T-helper 9 cell (primary cell): ENCODE results near the gene MPP7.

ENCODE experiments used
- DNase-seq: peaks from one replicate; pipeline ENCODE4 v3.0.0-alpha.2; 2020

MPP7 gene

DNA sequence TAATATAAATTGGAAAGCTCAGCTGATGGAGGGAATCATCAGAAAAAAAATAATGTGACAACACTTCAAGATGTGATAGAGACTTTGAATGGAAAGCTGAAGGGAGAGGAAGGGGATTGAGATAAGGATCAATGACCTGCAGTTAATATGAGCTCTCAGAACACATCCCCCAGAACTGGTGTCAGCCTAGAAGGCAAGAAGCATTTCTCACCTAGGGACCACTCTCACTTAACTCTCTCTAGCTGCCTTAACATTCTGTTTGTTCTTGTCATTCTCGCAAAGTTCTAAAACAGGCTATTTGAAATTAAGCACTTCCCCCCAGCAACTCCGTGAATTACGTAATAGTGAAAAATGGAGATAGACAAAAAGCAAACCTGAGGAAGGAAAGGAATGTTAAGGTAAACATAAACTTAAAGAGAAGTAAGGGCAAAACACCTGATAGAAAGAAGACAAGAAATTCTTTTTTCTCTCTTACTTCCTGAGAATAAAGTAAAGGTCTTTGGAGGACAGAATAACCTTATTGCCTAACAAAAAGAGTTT, 1.2 kb upstream of the MPP7 start:
- no peak for DNase-seq

DNA sequence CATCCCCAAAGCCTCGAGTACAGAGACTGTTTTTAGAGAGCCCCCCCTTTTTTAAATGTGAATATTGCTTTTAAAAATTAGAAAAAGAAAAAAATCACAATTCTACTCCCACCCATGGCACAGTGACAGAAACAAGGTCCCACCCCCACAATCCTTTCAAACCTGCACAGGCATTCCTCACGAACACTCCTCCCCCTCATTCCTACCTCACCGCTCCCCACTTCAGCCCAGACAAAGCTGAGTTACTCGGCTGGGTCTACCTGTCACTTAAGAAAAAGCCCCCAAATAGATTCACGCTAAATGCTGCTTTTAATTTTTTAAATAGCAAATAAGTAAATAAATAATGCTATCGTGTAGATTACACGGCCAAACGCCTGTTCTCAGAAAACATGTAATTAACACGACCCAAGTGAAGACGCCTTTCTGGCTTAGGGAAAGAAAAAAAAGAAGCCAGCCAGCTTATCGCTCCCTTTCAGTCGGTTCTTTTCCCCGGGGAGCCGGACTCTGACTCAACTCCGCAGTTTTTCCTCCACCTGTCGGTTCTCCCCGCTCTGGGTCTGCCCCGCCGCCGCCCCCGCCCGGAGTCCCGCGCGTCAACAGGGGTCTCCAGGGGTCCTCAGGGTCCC, 739 bp downstream of the MPP7 start:
- no peak for DNase-seq

DNA sequence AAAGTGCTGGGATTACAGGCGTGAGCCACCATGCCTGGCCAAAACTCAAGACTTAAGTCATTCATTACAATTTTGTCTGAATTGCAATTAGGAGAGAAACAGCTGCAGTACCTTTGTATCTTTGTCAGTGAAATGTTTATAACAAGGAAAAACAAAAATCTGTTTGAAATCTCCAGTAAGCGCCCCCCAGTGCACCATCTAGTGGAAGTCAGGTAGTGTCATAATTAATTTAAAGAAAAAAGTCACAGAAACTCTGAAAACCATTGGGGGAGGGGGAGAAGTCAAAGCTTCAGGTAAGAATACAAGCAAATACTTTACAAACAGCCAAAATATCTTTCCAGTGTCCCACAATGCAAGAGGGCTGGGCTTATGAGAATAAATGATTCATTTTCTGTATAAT, 2.8 kb downstream of the MPP7 start:
- DNase-seq: no peak

DNA sequence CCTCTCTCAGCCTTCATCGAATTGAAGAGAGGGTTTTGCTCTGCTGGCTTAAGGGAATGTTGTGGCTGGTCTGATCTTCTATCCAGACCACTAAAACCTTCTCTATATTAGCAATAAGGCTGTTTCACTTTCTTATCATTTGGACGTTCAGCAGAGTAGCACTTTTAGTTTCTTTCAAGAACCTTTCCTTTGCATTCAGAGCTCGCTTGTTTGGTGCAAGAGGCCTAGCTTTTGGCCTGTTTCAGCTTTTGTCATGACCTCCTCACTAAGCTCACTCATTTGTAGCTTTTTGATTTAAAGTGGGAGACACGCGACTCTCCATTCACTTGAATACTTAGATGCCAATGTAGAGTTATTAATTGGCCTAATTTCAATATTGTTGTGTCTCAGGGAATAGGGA, 3.9 kb downstream of the MPP7 start:
- DNase-seq: no peak

DNA sequence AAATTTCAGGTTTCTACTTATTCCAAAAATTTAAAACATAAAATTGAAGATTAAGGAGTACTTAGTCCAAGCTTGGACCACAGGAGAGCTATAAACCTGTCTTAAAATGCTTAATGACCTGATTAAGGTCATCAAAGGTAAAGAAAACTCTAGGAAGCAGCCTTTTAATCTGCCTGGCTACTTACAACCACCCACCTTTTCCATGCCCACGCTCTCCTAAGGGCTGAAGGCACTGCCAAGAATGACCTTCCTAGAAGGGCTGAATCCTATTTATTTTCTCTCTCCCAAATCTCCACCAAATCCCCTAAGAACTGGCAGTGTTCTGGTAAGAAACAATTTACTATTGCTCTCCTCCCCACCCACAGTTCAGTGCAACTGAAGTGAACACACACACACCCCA, 6.8 kb downstream of the MPP7 start:
- DNase-seq: no peak

DNA sequence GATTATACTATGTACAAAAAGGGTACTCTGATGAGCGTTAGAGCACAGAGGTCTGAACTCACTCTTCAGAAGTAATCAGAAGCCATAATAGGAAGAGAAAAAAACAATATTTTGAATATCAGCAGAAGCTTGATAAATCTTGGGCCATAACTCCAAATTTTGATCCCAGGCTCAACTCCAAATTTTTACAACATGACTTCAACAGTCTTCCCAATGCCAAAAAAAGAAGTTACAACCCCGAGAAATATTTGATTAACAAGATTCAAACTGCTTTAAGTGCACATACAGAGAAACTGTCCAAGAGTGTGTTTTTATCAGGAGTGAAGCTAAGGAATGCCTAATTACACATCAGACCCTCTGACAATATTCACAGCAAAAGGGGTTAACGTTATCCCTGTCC, 7.5 kb downstream of the MPP7 start:
- no peak for DNase-seq

DNA sequence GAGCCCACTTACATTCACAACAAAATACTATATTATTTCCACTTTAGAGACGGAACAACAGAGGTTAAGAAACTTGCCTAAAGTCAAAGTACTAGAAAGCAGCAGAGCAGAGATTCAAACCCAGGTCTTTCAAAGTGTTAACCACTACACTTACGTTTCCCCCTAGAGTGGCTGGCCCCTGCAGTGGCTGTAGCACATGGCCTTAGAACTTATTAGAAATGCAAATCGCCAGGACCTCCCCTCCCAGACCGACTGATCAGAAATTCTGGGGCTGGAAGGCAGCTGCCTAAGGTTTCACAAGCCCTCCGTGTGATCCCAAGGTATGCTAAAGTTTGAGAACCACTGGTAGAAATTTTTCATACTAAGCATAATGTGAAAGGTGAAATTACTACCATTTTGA, 8.1 kb downstream of the MPP7 start:
- no peak for DNase-seq

DNA sequence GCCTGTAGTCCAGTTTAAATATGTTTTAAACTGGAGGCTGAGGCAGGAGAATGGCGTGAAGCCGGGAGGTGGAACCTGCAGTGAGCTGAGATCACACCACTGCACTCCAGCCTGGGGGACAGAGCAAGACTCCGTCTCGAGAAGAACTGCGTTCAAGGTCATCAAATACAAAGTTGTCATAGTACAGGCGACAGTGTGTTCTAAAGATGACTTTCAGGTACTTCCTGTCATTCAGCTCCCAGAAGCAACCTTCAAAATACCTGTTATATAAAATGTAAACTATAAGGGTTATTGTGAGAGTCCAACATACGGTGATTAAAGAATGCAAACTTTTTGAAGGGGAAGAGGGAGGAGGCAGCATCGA, 8.7 kb downstream of the MPP7 start:
- no peak for DNase-seq

DNA sequence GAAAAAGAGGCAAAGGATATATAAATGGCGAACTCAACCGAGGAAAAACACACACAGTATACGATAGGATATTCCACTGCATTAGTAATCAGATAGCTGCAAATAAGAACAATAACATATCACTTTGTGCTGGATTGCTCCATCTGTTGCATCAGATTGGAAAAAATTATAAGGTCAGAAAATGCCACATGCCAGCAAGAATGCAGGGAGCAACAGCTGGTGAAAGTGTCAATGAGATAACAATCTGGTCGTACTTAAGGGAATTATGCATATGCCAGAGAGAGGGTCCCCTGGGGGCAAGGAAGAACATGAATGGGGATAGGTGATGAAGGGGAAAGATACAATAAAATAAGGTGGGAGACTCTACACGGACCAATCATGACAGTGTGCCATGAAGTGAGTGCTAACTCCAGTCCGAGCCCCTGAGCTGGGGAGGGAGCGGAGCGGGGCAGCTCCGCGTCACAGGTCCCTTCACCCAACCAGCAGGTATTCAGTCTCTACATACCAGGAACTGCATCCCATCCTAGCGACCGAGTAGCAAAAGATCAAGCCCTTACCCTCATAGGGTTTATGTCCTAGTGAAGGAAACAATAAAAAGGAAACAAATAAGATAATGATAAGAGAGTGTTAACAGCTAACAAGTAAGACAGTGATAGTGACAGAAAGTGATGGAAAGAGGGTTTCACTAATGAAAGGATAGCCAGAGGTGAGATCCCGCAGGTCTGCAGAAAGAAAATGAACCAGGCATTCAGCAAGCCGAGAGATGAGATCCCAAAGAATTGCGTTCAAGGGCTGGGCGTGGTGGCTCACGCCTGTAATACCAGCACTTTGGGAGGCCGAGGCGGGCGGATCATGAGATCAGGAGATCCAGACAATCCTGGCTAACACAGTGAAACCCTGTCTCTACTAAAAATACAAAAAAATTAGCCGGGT, 9.4 kb downstream of the MPP7 start:
- no peak for DNase-seq

DNA sequence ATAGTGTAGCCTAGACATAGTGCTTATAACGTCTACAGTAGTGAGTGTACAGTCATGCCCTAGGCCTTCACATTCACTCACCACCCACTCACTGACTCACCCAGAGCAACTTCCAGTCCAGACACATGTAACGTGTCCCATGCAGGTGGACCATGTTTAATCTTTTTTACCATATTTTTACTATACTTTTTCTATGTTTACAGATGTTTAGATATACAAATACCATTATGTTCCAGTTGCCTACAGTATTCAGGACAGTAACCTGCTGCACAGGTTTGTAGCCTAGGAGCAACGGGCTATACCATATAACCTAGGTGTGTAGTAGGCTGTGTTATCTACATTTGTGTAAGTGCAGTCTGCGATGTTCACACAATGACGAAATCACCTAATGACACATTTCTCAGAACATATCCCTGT, 11.0 kb downstream of the MPP7 start:
- no peak for DNase-seq

DNA sequence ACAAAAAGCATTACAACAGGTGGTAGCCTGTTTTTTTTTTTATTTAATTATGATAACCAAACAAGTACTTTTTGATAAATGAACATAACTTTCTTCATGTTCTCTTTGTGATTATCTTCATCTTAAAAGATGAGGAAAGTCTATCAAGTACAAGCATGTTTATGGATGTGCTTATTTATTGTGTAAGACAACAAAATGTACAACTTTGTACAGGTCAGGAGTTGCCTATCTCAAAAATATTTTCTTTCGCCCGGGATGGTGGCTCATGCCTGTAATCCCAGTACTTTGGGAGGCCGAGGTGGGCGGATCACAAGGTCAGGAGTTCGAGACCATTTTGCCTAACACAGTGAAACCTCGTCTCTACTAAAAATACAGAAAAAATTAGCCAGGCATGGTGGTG, 17.0 kb downstream of the MPP7 start:
- no peak for DNase-seq

DNA sequence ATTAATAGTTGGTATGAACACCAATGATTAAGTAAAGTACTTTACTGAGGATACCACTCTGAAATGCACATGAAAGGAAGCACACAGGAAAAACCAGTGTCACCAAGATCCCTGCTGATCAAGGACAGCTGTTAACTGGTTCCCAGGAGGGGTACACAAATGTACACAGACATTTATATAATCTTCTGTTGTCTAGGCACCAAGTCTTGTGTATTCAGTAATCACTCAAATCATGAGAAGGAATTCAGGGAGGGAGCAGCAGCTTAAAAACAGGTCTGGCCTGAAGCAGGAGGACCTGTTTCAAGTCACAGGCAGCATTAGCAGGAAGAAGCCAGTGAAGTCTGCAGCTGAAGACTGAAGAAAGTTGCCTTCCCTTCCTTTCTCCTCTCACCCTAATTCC, 18.7 kb downstream of the MPP7 start:
- DNase-seq: no peak

DNA sequence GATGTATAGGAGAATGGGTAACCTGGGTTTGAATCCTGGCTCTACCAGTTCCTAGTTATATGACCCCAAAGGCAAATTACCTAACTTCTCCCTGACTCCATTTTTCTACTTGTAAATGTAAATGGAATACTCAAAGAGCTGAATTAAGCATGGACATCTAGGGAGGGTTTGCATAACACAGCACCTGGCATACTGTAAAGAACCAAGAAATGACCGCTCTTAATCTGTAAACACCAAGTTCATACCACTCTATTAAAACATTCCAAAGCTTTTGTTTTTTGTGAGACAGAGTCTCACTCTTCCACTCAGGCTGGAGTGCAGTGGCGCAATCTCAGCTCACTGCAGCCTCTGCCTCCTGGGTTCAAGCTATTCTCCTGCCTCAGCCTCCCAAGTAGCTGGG, 19.6 kb downstream of the MPP7 start:
- DNase-seq: no peak

DNA sequence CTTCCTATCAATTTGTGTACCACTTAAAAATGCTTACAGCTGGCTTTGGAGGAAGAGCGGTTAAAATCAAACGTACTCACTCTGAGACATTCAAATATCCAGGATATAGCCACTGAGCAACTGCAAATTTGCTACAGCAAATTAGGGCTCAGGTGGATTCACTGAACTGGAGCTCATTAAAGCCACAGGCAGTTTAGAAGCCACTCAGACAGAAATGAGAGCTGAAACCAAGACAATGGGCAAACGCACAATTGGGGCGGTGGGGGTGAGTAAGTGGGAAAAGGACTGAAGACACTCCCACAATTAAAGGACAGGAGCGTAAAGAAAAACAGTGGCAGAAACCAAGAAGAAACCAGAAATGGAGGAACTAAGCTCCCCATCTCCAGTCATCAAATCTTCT, 20.5 kb downstream of the MPP7 start:
- no peak for DNase-seq

DNA sequence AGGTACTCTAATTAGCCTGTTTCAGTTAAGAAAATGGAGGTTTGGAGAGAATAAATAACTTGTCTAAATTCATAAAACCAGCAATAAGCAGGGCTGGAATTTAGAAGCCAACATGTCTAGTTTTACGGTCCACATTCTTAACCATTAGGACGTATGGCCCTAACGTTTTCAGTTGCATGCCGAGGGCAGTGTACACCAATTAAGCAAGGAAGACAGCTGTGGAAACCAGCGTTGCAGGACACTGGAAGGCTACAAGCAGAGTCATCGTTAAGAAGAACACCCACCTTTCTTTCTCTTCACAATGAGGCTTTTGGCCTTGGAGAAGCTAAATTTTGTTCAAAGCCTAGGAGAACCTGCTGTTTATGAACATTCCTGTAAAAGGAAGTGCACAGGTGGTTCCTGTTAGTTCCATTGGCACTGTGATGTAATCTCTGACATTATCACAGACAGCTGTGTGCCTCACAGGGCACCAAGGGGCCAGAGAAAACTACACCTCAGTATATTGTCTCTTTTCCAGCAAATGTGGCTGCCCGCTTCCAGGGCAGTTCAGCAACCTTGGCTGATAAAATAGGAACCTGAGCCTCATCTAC, 21.0 kb downstream of the MPP7 start:
- DNase-seq: no peak

DNA sequence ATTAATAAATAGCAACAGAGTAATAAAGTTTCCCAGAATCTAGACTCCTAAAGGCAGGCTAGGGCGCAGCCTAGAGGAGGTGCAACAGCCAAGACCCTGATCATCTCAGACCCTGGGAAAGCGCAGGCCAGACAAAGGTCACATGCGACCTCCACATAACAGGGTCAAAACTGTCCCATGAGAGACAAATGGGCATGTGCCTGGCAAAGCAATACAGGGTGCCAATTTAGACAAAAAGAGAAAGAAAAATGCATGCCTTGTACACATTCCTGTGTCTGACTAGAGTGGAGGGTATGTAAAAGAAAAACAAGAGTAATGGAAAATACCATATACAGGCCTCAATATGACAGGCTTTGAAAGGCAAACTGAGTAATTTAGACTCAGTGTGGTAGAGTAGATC, 22.2 kb downstream of the MPP7 start:
- DNase-seq: no peak

DNA sequence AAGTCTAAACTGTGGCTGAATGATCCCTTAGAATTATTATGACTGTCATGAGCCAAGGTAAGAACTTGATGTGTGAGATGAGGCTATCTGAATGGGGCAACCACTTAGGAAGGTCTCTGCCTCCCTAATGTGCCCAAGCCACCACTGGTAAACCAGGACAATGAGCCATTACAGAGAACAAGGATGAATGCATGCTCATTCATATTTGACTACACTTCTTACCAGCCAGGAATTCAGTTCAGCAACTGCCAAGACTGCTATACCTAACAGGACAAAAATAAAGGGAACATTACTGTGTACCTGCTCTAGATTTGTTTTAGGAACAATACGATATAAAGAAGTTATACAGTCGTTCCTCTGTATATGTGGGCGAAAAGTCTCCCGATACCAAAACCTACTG, 23.0 kb downstream of the MPP7 start:
- DNase-seq: no peak

DNA sequence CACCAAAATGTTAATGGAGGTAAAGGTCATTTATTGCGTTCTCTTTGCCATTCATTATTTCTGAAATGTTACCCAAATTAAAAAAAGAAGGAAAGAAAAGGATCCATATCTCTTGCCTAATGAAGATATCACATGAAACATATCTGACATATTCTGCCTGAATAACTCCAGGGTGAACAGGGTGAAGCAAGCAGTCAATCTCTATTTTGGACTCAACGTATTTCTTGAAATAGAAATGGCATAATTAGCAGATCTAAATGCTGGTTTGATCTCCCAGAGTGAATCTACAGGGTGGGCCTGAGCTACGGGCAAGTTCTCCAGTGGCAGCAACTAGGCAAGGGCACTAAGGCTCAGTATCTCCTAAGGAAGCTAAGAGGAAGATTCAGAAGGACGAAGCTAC, 24.0 kb downstream of the MPP7 start:
- DNase-seq: no peak

DNA sequence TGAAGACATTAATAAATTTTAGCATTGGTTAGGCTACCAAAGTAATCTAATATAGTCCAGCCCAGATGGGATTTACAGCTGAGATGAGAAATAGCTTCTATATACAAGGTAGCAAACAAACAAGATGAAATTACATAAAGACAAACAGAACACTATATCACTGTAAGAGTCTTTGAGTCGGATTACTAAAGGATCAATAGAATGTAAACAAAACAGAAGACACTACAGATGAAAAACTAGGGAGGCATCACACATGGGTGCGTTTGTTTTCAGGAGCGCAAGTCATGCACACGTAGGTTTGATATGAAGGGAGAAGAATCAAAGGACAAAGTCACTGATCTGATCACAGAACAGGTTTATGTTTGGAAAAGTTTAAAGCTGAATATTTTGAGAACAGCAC, 26.5 kb downstream of the MPP7 start:
- DNase-seq: no peak

DNA sequence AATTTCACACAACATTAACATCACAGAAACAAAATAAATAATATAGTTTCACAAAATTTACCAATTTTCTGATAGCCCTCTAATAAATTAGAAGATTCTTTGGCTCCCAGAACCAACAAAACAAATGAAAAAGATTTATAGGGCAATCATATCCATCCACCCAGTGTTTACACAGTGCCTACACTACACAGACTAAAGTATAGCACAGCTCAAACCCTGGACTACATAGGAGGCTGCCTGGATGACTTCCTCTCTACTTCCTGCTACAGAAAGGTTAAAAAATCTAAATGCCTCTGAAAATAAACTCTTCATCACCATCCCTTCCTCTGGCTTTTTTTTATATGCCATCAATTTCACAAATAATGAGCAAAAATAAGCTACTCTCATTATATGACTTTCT, 28.4 kb downstream of the MPP7 start:
- no peak for DNase-seq

DNA sequence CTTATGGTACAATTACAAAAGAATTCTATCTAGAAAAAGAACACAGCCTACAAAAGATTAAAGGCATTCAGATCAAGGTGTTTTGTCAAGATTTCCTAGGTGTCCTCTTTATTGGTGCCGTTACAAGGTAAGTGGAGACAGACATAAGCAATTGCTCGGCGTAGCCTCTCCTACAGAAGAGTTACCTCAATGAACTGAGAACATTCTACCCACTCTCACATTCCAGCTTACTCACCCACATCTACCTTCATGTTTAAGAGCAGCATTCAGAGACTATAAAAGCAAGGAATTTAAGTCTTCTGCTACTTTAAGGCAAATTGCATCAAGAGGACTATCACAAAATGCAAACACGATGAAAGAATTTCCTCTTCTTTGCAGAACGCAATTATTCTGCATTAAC, 29.5 kb downstream of the MPP7 start:
- DNase-seq: no peak

DNA sequence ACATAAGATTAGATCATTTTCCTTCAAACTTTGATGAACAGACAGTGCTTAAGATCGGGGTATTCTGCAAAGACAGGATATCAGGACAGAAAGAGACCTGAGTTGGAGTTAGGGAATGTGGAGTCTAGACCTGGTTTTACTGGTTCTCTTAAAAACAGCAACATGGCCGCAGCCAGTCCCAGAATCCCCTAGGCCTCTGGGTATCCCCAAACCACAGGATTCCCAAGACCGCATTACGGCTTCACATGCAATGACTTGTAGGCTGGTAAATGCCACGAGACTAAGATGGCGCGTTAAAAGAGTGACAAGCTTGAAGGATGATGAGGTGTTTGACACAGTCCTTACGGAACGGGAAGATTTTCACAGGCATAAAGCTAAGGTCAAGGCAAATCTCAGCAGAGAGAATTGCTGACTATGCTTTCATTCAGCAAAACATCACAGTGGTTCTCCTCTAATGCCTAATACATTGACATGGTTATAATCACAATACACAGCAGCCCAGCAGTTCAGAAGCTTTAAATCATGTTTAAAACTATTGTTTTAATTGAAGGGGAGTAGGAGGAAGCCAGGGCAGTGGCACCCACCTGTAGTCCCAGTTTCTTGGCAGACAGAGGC, 32.9 kb downstream of the MPP7 start:
- DNase-seq: no peak

DNA sequence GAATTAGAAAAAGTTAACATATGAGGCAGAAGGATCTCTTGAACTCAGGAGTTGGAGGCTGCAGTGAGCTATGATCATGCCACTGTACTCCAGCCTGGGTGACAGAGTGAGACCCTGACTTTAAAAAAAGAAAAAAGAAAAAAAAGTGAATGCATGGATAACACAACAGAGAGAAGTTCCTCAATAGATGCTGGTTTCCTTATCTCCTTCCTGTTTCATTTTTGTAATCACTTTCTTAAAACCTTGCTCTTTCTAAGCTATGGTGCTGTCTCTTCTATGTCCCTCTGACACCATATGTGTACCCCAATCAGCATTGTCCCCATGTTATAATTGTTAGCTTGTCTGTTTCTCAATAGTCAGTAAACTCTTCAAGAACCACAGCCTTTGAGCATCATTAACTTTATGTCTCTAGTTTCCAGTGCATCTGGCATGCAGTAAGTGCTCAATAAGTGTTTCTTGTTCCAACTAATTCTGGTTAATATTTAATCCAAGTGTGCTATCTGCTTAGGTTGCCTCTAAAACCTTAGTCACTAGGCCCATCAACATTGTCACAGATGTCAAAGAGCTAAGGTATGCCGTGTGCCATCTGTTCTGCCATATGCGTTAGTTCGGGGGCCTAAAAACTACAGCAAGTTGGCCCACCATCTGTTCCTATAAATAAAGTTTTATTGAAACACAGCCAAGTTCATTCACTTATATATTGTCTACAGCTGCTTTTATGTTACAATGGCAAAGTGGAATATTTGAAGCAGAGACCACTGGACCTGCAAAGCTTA, 36.2 kb downstream of the MPP7 start:
- no peak for DNase-seq
